Measurements from ENCODE around the gene DOP1A. TPM values are rescaled to one million over a fixed set of nuclear protein-coding genes. Genes with fewer than 3 reads are reported as not detected.

The DOP1A gene
- total and polyA plus RNA-seq, 10 donors: 4.8 to 47.6 (median 26.0) TPM

GRCh38 chr6:83096791-83097190 is 29.3 kb downstream of the DOP1A start:
- Histone ChIP-seq H3K4me3 (no peak overlapping the region), H3K27me3 (replicated peaks in 1 of 7) (no peaks in the 10 kb centered on the region), H3K36me3 (peaks cover 0 to 39% (median 2%) of the 10 kb centered on the region in 6 donors), H3K4me1 (peaks cover 0 to 6% (median 0%) of the 10 kb centered on the region in 6 donors), H3K9me3 (no peaks in the 10 kb centered on the region), H3K27ac (no peak overlapping the region)
- no peak for DNase-seq
- 85 to 97% (median 93%) methylated on average over 2 of the region's 2 CpGs for WGBS, 5 donors
- TF ChIP-seq POLR2AphosphoS5 (IDR thresholded peaks at IDR 0.05): no peak
- no peak for TF ChIP-seq POLR2A (IDR thresholded peaks at IDR 0.05)
- TF ChIP-seq CTCF (IDR thresholded peaks at IDR 0.05 in 8 of 11, conservative IDR thresholded peaks at IDR 0.05 in 3 of 11): no peak
- intact Hi-C loops (cut with DNase I; ENCODE audit: low total_unique reads): no loop called here

GRCh38 chr6:83097204-83097603 is 29.7 kb downstream of the DOP1A start:
- no peak for DNase-seq
- H3K27ac ChIP-seq: no peak overlapping the region
- 93 to 100% (median 99%) methylated on average over 2 of the region's 2 CpGs for WGBS, 5 donors
- peaks cover 0 to 6% (median 0%) of the 10 kb centered on the region in 6 donors for H3K4me1 ChIP-seq
- TF ChIP-seq POLR2AphosphoS5 (IDR thresholded peaks at IDR 0.05) (no peak), CTCF (IDR thresholded peaks at IDR 0.05 in 8 of 11, conservative IDR thresholded peaks at IDR 0.05 in 3 of 11) (no peak), POLR2A (IDR thresholded peaks at IDR 0.05) (no peak)
- intact Hi-C loops (cut with DNase I; ENCODE audit: low total_unique reads): no loop called here
- H3K36me3 ChIP-seq: peaks cover 0 to 43% (median 4%) of the 10 kb centered on the region in 6 donors
- H3K27me3 ChIP-seq (replicated peaks in 1 of 7): no peaks in the 10 kb centered on the region
- H3K4me3 ChIP-seq: no peak overlapping the region
- no peaks in the 10 kb centered on the region for H3K9me3 ChIP-seq

- WGBS, 5 donors: 95 to 100% (median 98%) methylated on average over 1 of the region's 1 CpG
- intact Hi-C loops (cut with DNase I; ENCODE audit: low total_unique reads): no loop called here
- Histone ChIP-seq H3K4me3 (no peak overlapping the region), H3K9me3 (no peaks in the 10 kb centered on the region), H3K27ac (no peak overlapping the region), H3K4me1 (peaks cover 0 to 5% (median 0%) of the 10 kb centered on the region in 6 donors), H3K27me3 (replicated peaks in 1 of 7) (no peaks in the 10 kb centered on the region), H3K36me3 (peaks cover 0 to 48% (median 9%) of the 10 kb centered on the region in 6 donors)
- DNase-seq: no peak
- TF ChIP-seq POLR2AphosphoS5 (IDR thresholded peaks at IDR 0.05) (no peak), POLR2A (IDR thresholded peaks at IDR 0.05) (no peak), CTCF (IDR thresholded peaks at IDR 0.05 in 8 of 11, conservative IDR thresholded peaks at IDR 0.05 in 3 of 11) (no peak)
Observed at GRCh38 chr6:83097675-83098074, 30.2 kb downstream of the DOP1A start.

GRCh38 chr6:83098589-83098988 is 31.1 kb downstream of the DOP1A start:
- H3K4me1 ChIP-seq: no peaks in the 10 kb centered on the region
- H3K9me3 ChIP-seq: peaks cover 0 to 6% (median 0%) of the 10 kb centered on the region in 8 donors
- H3K4me3 ChIP-seq: no peak overlapping the region
- H3K27me3 ChIP-seq (replicated peaks in 1 of 7): no peaks in the 10 kb centered on the region
- TF ChIP-seq POLR2A (IDR thresholded peaks at IDR 0.05) (no peak), CTCF (IDR thresholded peaks at IDR 0.05 in 8 of 11, conservative IDR thresholded peaks at IDR 0.05 in 3 of 11) (no peak), POLR2AphosphoS5 (IDR thresholded peaks at IDR 0.05) (no peak)
- intact Hi-C loops (cut with DNase I; ENCODE audit: low total_unique reads): no loop called here
- no peak overlapping the region for H3K27ac ChIP-seq
- DNase-seq: no peak
- peaks cover 0 to 57% (median 17%) of the 10 kb centered on the region in 6 donors for H3K36me3 ChIP-seq
- WGBS, 5 donors: 85 to 97% (median 88%) methylated on average over 3 of the region's 3 CpGs
